Activated CD8-positive, alpha-beta memory T cell treated with anti-CD3 and anti-CD28 coated beads for 24 hours (primary cell): Measurements from ENCODE around the gene RBMS3.
"Not testable (repeated sequence)": the region's sequence is repeated elsewhere in the genome, so short reads cannot be mapped to it uniquely, and the experiment has no call there.

Source experiments
- DNase-seq: peaks from one replicate; pipeline ENCODE4 v3.0.0-alpha.2; 2020

Gene RBMS3

DNA sequence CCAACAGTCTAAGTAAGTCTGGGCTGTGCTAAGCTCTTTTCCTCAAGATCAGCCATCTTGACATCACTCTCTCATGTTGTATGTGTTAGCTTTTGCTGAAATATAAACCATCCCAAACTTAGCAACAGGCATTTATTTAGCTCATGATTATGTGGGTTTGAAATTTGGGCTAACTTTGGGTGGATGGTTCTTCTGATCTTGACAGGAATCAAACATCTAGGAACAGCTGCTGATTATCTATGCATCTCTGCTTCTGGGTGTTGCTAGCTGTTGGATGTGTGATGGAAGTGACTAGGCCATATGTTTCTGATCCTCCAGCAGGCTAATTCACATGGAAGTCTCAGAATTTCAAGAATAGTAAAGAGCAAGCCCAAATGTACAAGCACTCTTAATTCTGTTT, 710.3 kb downstream of the RBMS3 start:
- DNase-seq: no peak

GRCh38 chr3:30002797-30003196, 721.9 kb downstream of the RBMS3 start:
- no peak for DNase-seq

GRCh38 chr3:30003741-30004140, 722.9 kb downstream of the RBMS3 start:
- no peak for DNase-seq

DNA sequence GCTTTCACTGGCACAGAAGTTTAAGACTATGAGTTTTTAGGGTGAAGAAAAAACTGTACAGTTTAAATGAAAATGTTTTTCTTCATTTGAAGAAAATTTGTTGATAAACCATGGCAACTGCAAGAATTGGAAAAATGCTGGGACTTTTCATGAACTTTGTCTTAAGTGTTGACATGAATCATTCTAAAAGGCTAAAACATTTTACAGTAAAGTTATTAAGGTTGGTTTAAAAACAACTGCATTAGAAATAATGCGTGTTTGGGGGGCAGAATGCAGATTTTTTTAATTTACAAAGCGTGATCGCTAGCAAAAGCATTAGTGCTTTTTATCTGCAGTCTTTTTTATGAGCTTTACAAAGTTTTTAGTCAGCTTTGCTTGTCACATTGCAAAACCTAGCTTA, 723.6 kb downstream of the RBMS3 start:
- DNase-seq: no peak

DNA sequence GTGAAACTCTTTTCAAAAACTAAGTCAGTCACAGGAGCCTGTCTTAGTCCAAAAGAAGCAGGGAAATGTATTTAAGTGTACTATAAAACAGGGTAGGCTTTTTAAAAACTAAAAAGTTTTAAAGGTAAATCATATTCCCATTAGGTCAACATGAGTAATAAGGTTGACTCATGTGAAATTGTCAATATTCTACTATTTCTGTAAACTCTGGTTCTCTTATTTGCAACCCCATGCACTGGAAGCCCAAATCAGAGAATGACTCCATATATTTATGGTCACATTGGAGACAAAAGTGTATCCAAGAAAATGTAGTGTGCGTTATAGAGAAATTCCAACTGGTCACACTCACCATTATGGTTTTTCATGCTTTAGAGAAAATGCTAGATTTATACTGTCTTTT, 725.2 kb downstream of the RBMS3 start:
- no peak for DNase-seq

GRCh38 chr3:30007668-30008067, 726.8 kb downstream of the RBMS3 start:
- no peak for DNase-seq

DNA sequence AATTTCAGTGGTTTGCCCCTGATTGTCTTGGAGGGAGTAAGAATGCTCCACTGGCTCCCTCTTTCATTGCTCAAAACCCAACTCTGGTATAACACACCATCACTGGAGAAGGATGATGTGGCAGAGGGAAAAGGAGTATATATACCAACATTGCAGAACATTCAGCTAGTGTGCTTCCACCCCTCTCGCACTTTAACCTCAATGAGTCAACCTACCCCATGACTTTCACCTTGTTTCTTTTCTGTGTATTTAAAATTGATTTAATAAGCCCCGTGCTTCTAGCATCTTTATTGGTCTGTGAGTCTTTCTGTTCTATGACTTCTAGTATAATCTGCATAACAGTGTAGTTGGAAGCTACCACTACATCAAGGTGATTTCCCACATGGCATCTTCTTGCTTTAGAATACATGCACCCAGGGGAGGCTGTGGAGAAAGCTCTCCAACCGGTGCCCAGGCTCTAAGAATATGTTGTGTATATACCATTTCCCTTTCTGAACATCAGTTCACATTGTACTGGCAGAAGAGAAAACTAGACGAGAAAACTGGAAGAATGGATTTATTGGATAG, 730.4 kb downstream of the RBMS3 start:
- no peak for DNase-seq

DNA sequence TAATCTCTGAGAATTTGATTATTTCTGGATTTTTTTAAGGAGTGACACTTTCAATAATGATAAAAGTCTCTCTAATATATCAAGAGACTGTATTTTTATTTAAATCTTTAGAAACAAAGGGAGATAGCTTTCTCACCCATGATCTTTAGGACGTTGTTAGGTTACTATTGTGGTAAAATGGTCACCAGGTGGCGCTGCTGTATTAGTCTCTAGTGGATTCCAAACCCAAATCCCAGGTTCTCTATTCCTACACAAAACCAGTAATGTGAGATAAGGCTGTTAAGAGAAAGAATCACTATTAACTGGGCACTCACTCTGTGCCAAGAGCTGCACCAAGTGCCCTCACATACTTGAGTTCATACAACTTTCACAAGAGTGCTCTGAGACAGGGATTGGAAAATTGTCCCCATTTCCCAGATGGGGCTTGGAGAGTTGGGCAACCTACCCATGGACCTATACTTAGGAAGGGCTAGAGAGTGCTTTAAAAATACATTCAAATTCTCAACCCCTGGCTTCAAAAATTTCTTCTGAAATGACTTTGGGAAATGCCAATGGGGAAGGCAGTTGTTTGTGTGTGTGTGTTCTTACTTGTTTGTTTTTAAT, 732.2 kb downstream of the RBMS3 start:
- peak; percentile 65 for DNase-seq

DNA sequence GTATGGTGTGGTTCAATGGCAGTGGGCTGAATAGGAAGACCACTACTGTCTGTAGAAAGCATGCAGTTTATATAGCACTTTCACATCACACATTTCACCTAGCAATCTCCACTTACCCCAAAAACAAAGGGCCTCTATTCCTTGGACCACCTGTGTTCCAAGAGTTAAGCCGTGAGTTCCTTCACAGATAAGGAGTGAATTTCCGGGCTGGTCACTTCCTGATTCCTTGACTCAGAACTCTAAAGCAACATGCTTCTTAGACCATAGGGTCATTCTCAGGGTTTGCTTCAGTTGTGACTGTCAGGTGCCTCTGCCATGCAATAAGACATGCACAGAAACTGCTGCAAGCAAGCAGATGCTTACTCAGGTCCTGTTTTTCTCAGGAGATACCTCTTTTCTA, 737.0 kb downstream of the RBMS3 start:
- DNase-seq: no peak

GRCh38 chr3:30020380-30020779, 739.5 kb downstream of the RBMS3 start:
- DNase-seq: no peak

DNA sequence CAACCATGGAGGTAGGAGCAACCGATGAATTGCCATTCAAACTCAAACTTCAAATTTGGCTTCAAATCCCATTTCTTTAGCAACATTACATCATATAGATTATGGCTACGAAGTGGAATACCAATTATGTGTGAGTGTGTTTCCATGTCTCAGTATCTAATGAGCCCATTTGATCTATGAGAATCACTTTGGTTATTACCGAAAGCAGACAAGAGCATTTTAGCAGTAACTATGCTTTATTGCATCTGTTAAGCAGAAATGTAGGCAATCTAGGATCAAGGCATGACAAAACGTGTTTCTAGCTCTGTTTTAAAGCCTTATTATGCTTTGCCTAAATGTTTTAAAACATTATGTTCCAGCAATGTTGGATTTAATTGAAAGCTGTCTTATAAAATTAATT, 743.6 kb downstream of the RBMS3 start:
- DNase-seq: no peak

- DNase-seq: no peak
These were observed 746.0 kb downstream of the RBMS3 start for GRCh38 chr3:30026851-30027250.

GRCh38 chr3:30034246-30034991, 753.5 kb downstream of the RBMS3 start:
- no peak for DNase-seq

GRCh38 chr3:30035935-30036567, 755.2 kb downstream of the RBMS3 start:
- no peak for DNase-seq

- no peak for DNase-seq
These were observed 759.3 kb downstream of the RBMS3 start for GRCh38 chr3:30040126-30040525.

DNA sequence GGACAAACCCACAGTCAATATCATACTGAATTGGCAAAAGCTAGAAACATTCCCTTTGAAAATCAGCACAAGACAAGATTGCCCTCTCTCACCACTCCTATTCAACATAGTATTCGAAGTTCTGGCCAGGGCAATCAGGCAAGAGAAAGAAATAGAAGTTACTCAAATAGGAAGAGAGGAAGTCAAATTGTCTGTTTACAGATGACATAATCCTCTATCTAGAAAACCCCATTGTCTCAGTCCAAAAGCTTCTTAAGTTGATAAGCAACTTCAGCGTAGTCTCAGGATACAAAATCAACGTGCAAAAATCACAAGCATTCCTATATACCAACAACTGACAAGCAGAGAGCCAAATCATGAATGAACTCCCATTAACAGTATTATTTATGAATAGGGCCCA, 760.6 kb downstream of the RBMS3 start:
- DNase-seq: not testable (repeated sequence)

DNA sequence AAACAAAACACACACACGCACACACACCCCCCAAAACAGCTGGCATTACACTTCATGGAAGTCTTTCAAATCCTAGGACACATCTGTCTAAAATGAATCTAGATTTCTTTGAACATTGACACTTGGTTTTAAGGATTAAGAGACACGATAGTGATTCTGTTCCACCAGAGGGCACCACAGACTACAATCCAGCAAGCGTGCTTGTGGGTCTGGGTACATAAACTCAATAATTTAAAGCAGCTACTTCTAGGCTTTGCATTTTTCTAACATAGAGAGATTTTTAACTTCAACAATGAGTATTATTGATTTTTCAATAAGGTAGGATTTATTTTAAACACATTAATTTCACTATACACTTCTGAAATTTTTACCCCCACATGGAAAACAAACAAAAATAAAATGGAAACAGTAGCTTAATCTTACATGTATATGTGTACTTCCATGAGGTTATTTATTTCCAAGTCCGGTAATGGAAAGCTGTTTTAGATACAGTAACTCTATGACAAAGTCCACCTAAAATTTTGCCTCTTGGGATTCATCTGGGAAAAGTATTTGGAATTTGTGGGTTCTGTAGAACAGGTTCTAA, 761.5 kb downstream of the RBMS3 start:
- peak; percentile 67 for DNase-seq

- DNase-seq: no peak
These were observed 762.2 kb downstream of the RBMS3 start for GRCh38 chr3:30042916-30043555.

DNA sequence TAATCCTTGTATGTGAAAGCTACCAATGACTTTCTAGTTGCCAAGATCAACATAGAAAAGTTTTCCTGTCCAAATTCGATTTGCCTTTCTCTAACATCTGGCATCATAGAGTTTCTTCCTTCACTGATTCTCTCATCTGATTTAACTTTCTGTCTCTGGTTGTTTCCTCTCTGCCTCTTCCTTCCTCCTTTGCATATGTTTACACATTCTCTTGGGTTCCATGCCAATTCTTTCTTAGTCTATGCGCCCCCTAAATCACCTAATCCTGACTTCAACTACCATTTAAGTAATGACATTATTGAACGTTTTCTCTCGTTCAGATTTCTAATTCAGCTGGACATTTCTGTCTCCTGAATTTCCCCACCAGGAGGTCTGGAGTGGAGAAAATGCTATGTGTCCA, 763.6 kb downstream of the RBMS3 start:
- no peak for DNase-seq

DNA sequence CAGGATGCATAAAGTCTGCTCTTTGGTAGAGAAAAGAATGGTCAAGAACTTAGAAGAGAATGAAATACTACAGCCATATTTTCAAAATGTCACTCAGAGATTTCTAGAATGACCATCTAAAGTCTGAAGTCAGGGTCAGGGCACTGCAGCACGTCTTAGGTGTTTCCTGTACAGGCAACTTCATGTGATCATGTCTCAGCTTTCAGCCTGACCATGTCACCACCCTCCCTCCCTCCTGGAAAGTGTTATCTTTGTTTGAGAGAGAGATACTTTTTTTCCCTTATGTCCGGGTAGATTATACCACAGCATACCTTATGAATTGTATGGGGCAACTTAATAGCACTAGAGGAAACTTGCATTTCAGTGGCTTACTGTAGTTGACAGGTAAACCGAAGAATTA, 767.6 kb downstream of the RBMS3 start:
- DNase-seq: no peak

DNA sequence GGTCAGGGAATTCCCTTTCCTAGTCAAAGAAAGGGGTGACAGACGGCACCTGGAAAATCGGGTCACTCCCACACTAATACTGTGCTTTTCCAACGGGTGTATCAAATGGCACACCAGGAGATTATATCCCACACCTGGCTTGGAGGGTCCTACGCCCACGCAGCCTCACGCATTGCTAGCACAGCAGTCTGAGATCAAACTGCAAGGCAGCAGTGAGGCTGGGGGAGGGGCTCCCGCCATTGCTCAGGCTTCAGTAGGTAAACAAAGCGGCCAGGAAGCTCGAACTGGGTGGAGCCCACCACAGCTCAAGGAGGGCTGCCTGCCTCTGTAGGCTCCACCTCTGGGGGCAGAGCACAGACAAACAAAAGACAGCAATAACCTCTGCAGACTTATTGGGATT, 769.2 kb downstream of the RBMS3 start:
- not testable (repeated sequence) for DNase-seq

DNA sequence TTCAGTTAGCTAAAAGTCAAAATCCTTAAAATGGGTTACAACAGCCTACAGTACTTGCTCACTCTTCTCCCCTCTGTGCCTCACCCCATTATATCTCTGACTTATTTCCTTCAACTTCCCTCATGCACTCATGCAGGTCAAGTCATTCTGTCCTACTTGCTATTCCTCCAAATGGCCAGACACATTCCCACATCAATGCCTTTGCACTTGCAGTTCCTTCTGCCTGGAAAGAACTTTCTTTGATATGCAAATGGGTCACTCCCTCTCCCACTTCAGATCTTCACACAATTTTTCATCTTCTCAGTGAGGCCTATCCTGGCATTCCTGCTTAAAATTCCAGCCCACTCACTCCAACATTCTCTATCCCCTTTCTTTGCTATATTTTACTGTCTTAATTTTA, 778.4 kb downstream of the RBMS3 start:
- DNase-seq: no peak
